Measurements from ENCODE around the gene PADI3. TPM values are rescaled to one million over a fixed set of nuclear protein-coding genes. Genes with fewer than 3 reads are reported as not detected.

The PADI3 gene
- polyA plus RNA-seq, 2 of the 4 experiments (the other 2 are of a cell fraction), result 0.99 to 2.4 TPM

GRCh38 chr1:17286646-17287045 is 37.7 kb downstream of the PADI3 start:
- peak overlapping the region; percentile 67 for H3K4me2 ChIP-seq
- peak overlapping the region; percentile 77 to 89 for H3K27ac ChIP-seq
- no peaks in the 10 kb centered on the region for H3K9me3 ChIP-seq
- POLR2A ChIA-PET, result no interaction called here
- WGBS (ENCODE audit: missing lambda C conversion rate), result 66% methylated on average over 4 of the region's 5 CpGs
- no peak for DNase-seq (ENCODE audit: low read depth in 1 of 2, low spot score in 1 of 2)
- H3K4me3 ChIP-seq, result no peak overlapping the region
- FAIRE-seq, result no peak
- no peak for ATAC-seq
- TF ChIP-seq CHD2 (IDR thresholded peaks at IDR 0.05; ENCODE audit: low read length, partially characterized antibody) (no peak), MYC (IDR thresholded peaks at IDR 0.05; ENCODE audit: borderline replicate concordance, low read length) (no peak), RCOR1 (IDR thresholded peaks at IDR 0.05; ENCODE audit: low read depth, low read length) (no peak), HES2 (IDR thresholded peaks at IDR 0.05) (no peak), EHF (CRISPR knock-in tag; IDR thresholded peaks at IDR 0.05) (no peak), MAZ (IDR thresholded peaks at IDR 0.05; ENCODE audit: borderline replicate concordance, low read depth, low read length) (no peak), HOXB5 (CRISPR knock-in tag; IDR thresholded peaks at IDR 0.05) (no peak), CEBPB (IDR thresholded peaks at IDR 0.05) (no peak), NR3C1 (IDR thresholded peaks at IDR 0.05) (no peak)
- TF ChIP-seq, protein P1, sequence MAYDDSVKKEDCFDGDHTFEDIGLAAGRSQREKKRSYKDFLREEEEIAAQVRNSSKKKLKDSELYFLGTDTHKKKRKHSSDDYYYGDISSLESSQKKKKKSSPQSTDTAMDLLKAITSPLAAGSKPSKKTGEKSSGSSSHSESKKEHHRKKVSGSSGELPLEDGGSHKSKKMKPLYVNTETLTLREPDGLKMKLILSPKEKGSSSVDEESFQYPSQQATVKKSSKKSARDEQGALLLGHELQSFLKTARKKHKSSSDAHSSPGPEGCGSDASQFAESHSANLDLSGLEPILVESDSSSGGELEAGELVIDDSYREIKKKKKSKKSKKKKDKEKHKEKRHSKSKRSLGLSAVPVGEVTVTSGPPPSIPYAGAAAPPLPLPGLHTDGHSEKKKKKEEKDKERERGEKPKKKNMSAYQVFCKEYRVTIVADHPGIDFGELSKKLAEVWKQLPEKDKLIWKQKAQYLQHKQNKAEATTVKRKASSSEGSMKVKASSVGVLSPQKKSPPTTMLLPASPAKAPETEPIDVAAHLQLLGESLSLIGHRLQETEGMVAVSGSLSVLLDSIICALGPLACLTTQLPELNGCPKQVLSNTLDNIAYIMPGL (CRISPR knock-in tag; IDR thresholded peaks at IDR 0.05; ENCODE audit: borderline replicate concordance), result no peak
- peaks cover 44% of the 10 kb centered on the region for H3K4me1 ChIP-seq
- CTCF ChIA-PET, result interaction anchor here (1.3 to 4.8 kb wide), 5 partner anchors 12 to 161 kb away, joined by 4 to 23 read pairs (median 17); no protein-coding TSS in a partner anchor

DNA sequence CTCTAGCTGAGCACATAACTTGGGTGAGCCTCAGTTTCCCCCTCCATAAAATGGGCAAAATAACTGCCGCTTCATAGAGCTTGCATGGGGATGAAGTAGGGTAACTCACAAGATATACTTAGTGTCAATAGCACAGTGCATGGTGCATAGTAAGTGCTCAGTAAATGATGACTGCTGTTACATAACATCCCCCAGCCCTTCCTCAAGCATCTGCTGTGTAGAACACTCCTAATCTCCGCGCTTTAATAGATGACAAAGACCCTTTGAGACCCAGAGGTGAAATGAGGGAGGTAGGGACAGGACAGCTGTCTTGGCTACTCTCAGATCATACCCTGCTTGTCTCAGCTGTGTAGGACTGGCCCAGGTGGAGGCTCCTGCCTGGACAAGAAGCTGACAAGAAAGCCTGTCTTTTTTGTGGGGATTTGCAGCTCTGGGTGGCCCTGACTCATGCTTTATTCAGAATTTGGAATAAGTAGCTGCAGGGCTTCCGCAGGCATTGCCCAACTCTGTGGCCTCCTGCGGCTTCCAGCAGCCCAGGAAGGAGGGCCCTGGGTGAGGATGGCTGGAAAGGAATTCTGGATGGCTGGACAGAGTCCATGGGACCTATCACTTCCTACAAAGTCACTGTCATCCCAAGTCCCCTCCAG is 38.4 kb downstream of the PADI3 start:
- DNase-seq (ENCODE audit: low read depth in 1 of 2, low spot score in 1 of 2) (peak; percentile 63 to 75), ATAC-seq (peak; percentile 89 to 96), FAIRE-seq (peak; percentile 51)
- ChIA-PET CTCF (interaction anchor here (1.2 to 4.8 kb wide), 5 partner anchors 10 to 162 kb away, joined by 3 to 23 read pairs (median 17); no protein-coding TSS in a partner anchor), POLR2A (interaction anchor here (1.3 kb wide), 1 partner anchor 11 kb away, joined by 4 read pairs; no protein-coding TSS in a partner anchor)
- Histone ChIP-seq H3K4me2 (peak overlapping the region; percentile 67), H3K27ac (peak overlapping the region; percentile 77 to 89), H3K4me3 (no peak overlapping the region), H3K9me3 (no peaks in the 10 kb centered on the region), H3K4me1 (peaks cover 48% of the 10 kb centered on the region)
- 48% methylated on average over 5 of the region's 5 CpGs for WGBS (ENCODE audit: missing lambda C conversion rate)
- TF ChIP-seq FOSL2 (IDR thresholded peaks at IDR 0.05) (peak; percentile 79; the same call in 1 of the 2 replicates), FOSL2 (CRISPR knock-in tag; IDR thresholded peaks at IDR 0.05) (peak; percentile 74), RARB (CRISPR knock-in tag; IDR thresholded peaks at IDR 0.05) (no peak), HDAC2 (IDR thresholded peaks at IDR 0.05) (no peak), HES2 (IDR thresholded peaks at IDR 0.05) (peak; percentile 40; the same call in 1 of the 2 replicates), NPAS2 (CRISPR knock-in tag; IDR thresholded peaks at IDR 0.05; ENCODE audit: borderline replicate concordance) (no peak), SMC3 (IDR thresholded peaks at IDR 0.05) (peak; percentile 37; the same call in 1 of the 3 replicates), RFX5 (IDR thresholded peaks at IDR 0.05) (no peak), FOXS1 (CRISPR knock-in tag; IDR thresholded peaks at IDR 0.05) (no peak), JUN (IDR thresholded peaks at IDR 0.05) (peak; percentile 85 to 91; a peak in 4 of 5 replicates), RAD21 (conservative IDR thresholded peaks at IDR 0.05 in 1 of 2, IDR thresholded peaks at IDR 0.05 in 1 of 2) (peak; percentile 21 to 45; a peak in 3 of 5 replicates), HOXA7 (CRISPR knock-in tag; IDR thresholded peaks at IDR 0.05) (no peak), ESRRA (IDR thresholded peaks at IDR 0.05; ENCODE audit: borderline replicate concordance, low read length) (no peak), CEBPB (IDR thresholded peaks at IDR 0.05) (peak; percentile 87 to 98), CHD2 (IDR thresholded peaks at IDR 0.05; ENCODE audit: low read length, partially characterized antibody) (no peak), FOSB (CRISPR knock-in tag; IDR thresholded peaks at IDR 0.05) (no peak), EP300 (IDR thresholded peaks at IDR 0.05) (peak; percentile 84 to 87; a peak in 4 of 5 replicates), GATA3 (IDR thresholded peaks at IDR 0.05; ENCODE audit: borderline replicate concordance) (peak; percentile 75; the same call in 1 of the 2 replicates)
- TF ChIP-seq, protein P2, sequence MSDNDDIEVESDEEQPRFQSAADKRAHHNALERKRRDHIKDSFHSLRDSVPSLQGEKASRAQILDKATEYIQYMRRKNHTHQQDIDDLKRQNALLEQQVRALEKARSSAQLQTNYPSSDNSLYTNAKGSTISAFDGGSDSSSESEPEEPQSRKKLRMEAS (IDR thresholded peaks at IDR 0.05), result peak; percentile 67; the same call in 1 of the 2 replicates
- TF ChIP-seq, protein P3, sequence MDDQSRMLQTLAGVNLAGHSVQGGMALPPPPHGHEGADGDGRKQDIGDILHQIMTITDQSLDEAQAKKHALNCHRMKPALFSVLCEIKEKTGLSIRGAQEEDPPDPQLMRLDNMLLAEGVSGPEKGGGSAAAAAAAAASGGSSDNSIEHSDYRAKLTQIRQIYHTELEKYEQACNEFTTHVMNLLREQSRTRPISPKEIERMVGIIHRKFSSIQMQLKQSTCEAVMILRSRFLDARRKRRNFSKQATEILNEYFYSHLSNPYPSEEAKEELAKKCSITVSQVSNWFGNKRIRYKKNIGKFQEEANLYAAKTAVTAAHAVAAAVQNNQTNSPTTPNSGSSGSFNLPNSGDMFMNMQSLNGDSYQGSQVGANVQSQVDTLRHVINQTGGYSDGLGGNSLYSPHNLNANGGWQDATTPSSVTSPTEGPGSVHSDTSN (IDR thresholded peaks at IDR 0.05), result peak; percentile 68; the same call in 1 of the 2 replicates
- TF ChIP-seq, protein P1 (CRISPR knock-in tag; IDR thresholded peaks at IDR 0.05; ENCODE audit: borderline replicate concordance), result no peak
- TF ChIP-seq, protein P4, sequence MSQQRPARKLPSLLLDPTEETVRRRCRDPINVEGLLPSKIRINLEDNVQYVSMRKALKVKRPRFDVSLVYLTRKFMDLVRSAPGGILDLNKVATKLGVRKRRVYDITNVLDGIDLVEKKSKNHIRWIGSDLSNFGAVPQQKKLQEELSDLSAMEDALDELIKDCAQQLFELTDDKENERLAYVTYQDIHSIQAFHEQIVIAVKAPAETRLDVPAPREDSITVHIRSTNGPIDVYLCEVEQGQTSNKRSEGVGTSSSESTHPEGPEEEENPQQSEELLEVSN (IDR thresholded peaks at IDR 0.05; ENCODE audit: borderline replicate concordance, low read depth), result no peak
- TF ChIP-seq, protein P5, sequence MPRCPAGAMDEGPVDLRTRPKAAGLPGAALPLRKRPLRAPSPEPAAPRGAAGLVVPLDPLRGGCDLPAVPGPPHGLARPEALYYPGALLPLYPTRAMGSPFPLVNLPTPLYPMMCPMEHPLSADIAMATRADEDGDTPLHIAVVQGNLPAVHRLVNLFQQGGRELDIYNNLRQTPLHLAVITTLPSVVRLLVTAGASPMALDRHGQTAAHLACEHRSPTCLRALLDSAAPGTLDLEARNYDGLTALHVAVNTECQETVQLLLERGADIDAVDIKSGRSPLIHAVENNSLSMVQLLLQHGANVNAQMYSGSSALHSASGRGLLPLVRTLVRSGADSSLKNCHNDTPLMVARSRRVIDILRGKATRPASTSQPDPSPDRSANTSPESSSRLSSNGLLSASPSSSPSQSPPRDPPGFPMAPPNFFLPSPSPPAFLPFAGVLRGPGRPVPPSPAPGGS (IDR thresholded peaks at IDR 0.05), result peak; percentile 82; the same call in 1 of the 3 replicates

All from A549 (cell line).